Muscle of arm (tissue), 12 donors: Measurements from ENCODE around the gene LIG3. TPM values are rescaled to one million over a fixed set of nuclear protein-coding genes. Genes with fewer than 3 reads are reported as not detected.
"Not testable (repeated sequence)": the region's sequence is repeated elsewhere in the genome, so short reads cannot be mapped to it uniquely, and the experiment has no call there.

ENCODE experiments used
- DNase-seq: peaks from one replicate; pipeline ENCODE4 v3.0.0-alpha.2; 2013
- polyA plus RNA-seq, 12 donors: library from polyadenylated mRNA; unstranded; fragments of 120-200 nt; gene quantifications; one replicate each; pipeline ENCODE4 v1.2.1, GENCODE V29; 2013; ENCODE audit not compliant: insufficient read length in 12 of 12

LIG3 gene
- polyA plus RNA-seq, 12 donors: 18.3 to 30.6 (median 22.8) TPM; not detected in 1

GRCh38 chr17:35028531-35029262, 48.4 kb downstream of the LIG3 start:
- no peak for DNase-seq

DNA sequence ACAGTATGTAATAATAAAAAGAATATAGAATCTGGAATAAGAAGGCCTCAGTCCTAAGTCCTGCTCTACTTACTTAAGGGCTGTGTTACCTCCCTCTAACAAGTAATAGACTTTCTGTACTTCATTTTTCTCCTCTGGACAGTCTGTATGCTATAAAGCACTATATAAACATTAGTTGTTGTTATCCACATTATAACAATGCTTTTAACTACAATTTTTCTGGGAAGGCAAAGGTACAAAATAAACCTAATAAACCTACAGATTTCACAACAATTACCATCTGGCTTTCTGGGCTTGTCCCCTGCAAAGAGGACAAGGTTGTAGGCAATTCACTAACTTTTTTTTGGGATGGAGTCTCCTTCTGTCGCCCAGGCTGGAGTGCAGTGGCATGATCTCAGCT, 50.5 kb downstream of the LIG3 start:
- DNase-seq: no peak

DNA sequence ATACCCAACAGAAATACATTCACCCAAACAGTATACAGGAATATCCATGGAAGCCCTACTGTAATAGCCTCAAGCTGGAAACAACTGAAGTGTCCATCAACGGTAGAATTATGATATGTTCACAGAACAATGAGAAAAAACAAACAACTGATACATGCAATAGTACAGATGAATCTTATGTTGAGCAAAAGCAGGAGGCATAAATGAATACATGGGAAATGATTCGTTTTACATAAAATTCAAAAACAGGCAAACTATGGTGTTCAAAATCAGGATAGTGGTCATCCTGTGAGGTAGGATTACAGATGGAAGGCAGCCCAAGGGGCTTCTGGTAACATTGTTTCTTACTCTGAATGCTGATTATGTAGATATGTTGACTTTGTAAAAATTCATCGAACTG, 58.1 kb downstream of the LIG3 start:
- DNase-seq: no peak

GRCh38 chr17:35041390-35041789, 61.1 kb downstream of the LIG3 start:
- DNase-seq: no peak

- DNase-seq: no peak
Observed at GRCh38 chr17:35044181-35044580, 63.9 kb downstream of the LIG3 start.

DNA sequence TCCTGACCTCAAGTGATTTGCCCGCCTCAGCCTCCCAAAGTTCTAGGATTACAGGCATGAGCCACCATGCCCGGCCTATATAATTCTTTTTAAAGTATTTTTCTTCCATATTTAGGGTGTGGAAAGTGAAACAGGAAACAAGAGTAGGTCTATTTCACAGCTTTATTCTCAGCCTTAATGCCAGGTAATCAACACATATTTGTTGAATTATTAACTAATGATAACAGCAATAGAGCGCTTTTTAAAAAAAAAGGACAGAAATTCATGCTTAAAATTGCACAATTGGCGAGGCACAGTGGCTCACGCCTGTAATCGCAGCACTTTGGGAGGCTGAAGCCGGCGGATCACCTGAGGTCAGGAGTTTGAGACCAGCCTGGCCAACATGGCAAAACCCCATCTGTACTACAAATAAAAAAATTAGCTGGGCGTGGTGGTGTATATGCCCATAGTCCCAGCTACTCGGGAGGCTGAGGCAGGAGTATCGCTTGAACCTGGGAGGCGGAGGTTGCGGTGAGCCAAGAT, 65.2 kb downstream of the LIG3 start:
- DNase-seq: not testable (repeated sequence)

DNA sequence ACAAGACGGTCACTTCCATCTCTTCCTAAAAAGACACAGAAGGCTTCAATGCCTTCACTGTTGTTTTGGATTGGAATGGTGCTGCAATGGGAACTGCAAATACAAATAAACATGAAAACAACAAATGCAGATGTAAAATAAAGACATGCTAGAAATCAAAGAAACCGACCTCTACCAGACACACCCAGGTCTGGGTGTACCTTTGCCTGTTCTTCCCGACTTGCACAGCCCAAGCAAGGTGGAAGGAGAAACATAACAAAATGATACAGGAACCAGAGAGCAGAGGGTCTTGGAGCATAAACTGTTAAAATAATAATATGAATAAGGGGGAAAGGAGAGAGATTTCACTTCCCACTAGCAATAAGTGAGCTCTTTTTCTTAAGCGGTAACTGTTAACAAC, 65.9 kb downstream of the LIG3 start:
- DNase-seq: no peak

GRCh38 chr17:35046740-35047283, 66.5 kb downstream of the LIG3 start:
- DNase-seq: peak; percentile 11

DNA sequence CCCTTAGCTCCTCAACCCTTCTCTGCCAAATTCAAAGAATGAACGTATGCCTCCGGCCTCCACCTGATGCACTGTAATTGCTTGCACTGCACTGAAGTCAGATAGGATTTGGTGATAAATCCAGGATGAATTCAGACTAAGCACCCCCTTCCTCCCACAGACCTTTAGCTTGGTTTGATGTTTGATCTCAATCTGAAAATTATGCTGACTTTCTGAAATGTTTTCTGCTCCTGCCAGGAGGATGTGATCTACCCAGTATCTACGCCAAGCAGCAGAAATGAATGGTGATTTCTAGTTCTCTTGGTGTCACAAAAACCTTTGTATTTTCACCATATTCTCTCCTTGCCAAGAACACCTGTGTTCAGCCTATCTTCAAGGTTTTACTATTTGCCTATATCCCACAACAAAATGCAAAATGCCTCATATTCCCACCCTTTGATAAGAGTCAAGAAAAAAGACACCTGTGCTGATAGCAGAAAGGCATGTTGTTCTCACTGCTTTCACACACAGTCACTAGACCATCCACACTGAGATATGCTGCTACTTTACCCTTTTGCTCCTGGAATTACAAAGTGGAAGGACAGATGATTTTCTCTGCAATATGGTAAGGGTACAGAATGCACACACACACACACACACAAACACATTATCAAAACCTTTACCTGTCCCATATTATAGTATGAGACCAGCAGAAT, 68.5 kb downstream of the LIG3 start:
- no peak for DNase-seq

GRCh38 chr17:35050170-35050569, 69.9 kb downstream of the LIG3 start:
- DNase-seq: no peak

GRCh38 chr17:35051183-35051578, 70.9 kb downstream of the LIG3 start:
- DNase-seq: peak; percentile 10

DNA sequence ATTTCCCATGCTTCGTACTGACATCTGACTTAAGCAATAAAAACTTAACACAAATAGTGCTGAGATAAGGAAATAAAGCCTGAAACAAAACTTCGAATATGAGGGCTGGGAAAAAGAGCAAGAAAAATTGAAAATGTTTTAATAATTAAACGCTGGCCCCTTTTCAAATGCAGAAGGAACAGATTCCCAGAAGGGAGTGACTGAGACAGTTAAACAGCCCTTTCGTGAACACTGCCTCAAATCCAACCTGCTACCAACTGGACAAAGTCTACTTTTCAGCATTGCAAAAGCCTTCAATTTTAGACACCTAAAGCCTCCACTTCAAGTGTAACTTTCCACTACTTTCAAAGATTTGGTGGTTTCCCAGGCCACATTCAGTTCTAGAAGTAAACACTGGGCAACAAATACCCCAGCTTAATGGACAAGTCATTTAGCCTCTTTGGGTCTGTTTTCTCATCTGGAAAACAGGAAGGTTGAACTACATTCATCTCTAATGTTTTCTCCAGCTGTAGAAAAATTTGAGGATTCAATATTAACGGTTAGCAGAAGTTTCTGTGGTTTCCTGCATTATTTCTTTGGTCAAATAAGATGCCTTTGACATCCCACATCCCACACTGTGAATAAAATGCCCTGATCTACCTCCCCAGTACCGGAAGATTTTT, 71.4 kb downstream of the LIG3 start:
- DNase-seq: peak; percentile 30

DNA sequence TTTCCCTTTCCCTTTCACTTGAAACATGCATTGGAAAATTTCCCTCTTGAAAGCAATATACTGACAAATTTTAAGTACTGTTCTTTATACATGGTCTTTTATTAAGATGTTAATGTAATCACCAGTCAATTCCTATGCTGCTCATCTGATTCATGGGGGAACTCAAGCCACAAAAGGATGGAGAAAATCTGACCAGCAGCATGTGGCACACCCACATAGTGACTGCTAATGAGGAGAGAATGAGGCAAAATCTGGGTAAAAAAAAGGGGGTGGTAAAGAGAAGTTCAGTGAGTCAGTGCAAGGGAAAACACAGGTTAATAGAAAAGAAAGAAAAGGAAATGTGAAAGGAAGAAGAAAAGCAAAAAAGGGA, 71.9 kb downstream of the LIG3 start:
- DNase-seq: no peak

- DNase-seq: no peak
Observed at GRCh38 chr17:35052780-35053179, 72.5 kb downstream of the LIG3 start.

DNA sequence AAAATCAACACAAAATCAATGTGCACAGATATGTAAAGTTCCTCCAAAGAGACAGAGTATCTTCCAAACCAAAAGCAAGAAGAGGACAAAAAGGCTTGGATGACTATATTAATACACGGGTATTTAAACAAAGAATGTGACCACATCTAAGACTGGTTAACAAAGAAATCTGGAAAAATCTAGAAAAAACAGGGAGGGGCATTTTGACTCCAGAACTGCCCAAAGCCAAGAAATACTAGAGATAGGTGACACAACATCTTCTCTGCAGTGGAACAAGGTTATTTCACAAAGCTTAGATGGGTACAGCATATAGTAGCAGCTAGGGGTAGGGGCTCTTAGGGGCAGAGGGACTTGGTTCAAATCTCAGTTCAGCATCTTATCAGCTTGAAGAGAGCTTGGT, 72.9 kb downstream of the LIG3 start:
- DNase-seq: no peak

GRCh38 chr17:35056013-35056412, 75.7 kb downstream of the LIG3 start:
- no peak for DNase-seq

GRCh38 chr17:35057332-35057915, 77.1 kb downstream of the LIG3 start:
- DNase-seq: no peak

Other genes with a start within 250 kb of the LIG3 start
- 1 to 10 TPM in 10 of 12 donors, not detected in 2; 1.3 to 3.8 (median 2.3) TPM for gene CCT6B, start 19.1 kb upstream of the LIG3 start, polyA plus RNA-seq
- 10 to 100 TPM in 9 of 12 donors, 1 to 10 TPM in 2, not detected in 1; 7.9 to 17.2 (median 13.0) TPM for gene ZNF830, start 19.0 kb upstream of the LIG3 start, polyA plus RNA-seq
- gene RFFL, start 83.2 kb downstream of the LIG3 start, polyA plus RNA-seq: 10 to 100 TPM in 4 of 12 donors, 1 to 10 TPM in 7, not detected in 1; 7.5 to 22.6 (median 9.8) TPM
- 1 to 10 TPM in 11 of 12 donors, not detected in 1; 4.9 to 9.6 (median 6.0) TPM for gene RAD51D, start 139.3 kb downstream of the LIG3 start, polyA plus RNA-seq
- under 1 TPM in 2 of 12 donors, not detected in 10; 0.13 to 0.32 TPM for gene FNDC8, start 141.1 kb downstream of the LIG3 start, polyA plus RNA-seq
- 10 to 100 TPM in 10 of 12 donors, 1 to 10 TPM in 1, not detected in 1; 9.4 to 17.3 (median 12.9) TPM for gene NLE1, start 161.8 kb downstream of the LIG3 start, polyA plus RNA-seq
- gene UNC45B, start 167.3 kb downstream of the LIG3 start, polyA plus RNA-seq: 100 to 1,000 TPM in 9 of 12 donors, 10 to 100 TPM in 2, not detected in 1; 62.4 to 250 (median 193) TPM
- under 1 TPM in 9 of 12 donors, not detected in 3; 0.08 to 0.89 (median 0.47) TPM for gene SLC35G3, start 213.9 kb downstream of the LIG3 start, polyA plus RNA-seq